NCI-H82 treated with DMSO at 0.1 percent for 48 hours (cell line): ENCODE results near the gene BCR.

Experiments
- DNase-seq: peaks from one replicate; lab custom pipeline; 2025; ENCODE audit not compliant: unreplicated experiment; lab: John Stamatoyannopoulos, UW

Gene BCR

GRCh38 chr22:23150762-23151161, 29.5 kb upstream of the BCR start:
- no peak for DNase-seq

GRCh38 chr22:23151827-23152226, 28.5 kb upstream of the BCR start:
- DNase-seq = no peak

- no peak for DNase-seq
Observed at GRCh38 chr22:23152238-23153114, 27.8 kb upstream of the BCR start.

- no peak for DNase-seq
Observed at GRCh38 chr22:23153994-23154393, 26.3 kb upstream of the BCR start.

GRCh38 chr22:23154461-23154860, 25.8 kb upstream of the BCR start:
- no peak for DNase-seq

- DNase-seq = no peak
Observed at GRCh38 chr22:23155143-23155542, 25.2 kb upstream of the BCR start.

- DNase-seq = no peak
Observed at GRCh38 chr22:23155831-23156230, 24.5 kb upstream of the BCR start.

- DNase-seq = no peak
Observed at GRCh38 chr22:23156286-23156685, 24.0 kb upstream of the BCR start.

GRCh38 chr22:23157560-23158515, 22.5 kb upstream of the BCR start:
- DNase-seq = no peak

- no peak for DNase-seq
Observed at GRCh38 chr22:23158516-23159290, 21.6 kb upstream of the BCR start.

- no peak for DNase-seq
Observed at GRCh38 chr22:23159291-23159630, 21.0 kb upstream of the BCR start.

GRCh38 chr22:23161029-23161428, 19.3 kb upstream of the BCR start:
- no peak for DNase-seq

- no peak for DNase-seq
Observed at GRCh38 chr22:23161574-23161973, 18.7 kb upstream of the BCR start.

- DNase-seq = no peak
Observed at GRCh38 chr22:23163665-23164064, 16.6 kb upstream of the BCR start.

GRCh38 chr22:23164091-23164490, 16.2 kb upstream of the BCR start:
- DNase-seq = no peak

GRCh38 chr22:23166042-23166831, 14.1 kb upstream of the BCR start:
- DNase-seq = no peak

GRCh38 chr22:23166841-23167616, 13.3 kb upstream of the BCR start:
- no peak for DNase-seq

- no peak for DNase-seq
Observed at GRCh38 chr22:23168391-23169042, 11.8 kb upstream of the BCR start.

GRCh38 chr22:23169043-23169406, 11.3 kb upstream of the BCR start:
- no peak for DNase-seq
